Measurements from ENCODE around the gene ACSL1. TPM values are rescaled to one million over a fixed set of nuclear protein-coding genes. Genes with fewer than 3 reads are reported as not detected.

The ACSL1 gene
- total RNA-seq, 1 experiment from 2014 or later: 12.5 TPM

DNA sequence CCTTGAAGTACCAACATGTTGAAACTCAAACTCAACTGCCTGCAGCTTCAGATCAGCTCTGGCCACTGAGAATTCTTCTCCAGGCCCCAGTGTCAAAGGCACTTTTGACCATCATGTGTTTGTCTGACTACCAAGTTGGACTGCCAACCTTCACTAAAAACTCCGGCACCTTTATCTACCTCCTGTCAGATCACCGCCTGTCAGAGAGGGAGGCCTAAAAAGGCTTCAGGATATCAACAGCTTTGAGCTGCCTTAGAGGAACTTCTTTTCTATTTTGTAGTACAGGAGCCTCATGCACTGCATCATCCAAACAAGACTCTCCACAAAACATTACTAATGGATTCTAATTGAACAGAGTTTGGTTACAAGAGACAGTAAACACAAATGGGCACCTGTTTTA lies 2.8 kb downstream of the ACSL1 start:
- ATAC-seq: no peak
- POLR2A ChIA-PET: no interaction called here
- H3K27ac ChIP-seq (ENCODE audit: low read depth, low read length): no peak overlapping the region
- no TSS peak for BruUV-seq (replicated peaks)
- H2AFZ ChIP-seq (ENCODE audit: low read depth, low read length, poor library complexity, severe bottlenecking): no peak overlapping the region
- no peak overlapping the region for H3K9ac ChIP-seq (ENCODE audit: low read length)
- H3K4me2 ChIP-seq (ENCODE audit: low read length): no peak overlapping the region
- CTCF ChIA-PET: no interaction called here
- intact Hi-C loops (cut with micrococcal nuclease): no loop called here
- H3K4me1 ChIP-seq (ENCODE audit: control insufficient read depth in 1 of 2, insufficient read depth in 2 of 2, low read length in 2 of 2): peaks cover 6 to 17% of the 10 kb centered on the region in 2 experiments
- no peaks in the 10 kb centered on the region for H3K9me2 ChIP-seq (ENCODE audit: insufficient read depth)
- DNase-seq (ENCODE audit: low read depth, low spot score): no peak
- 0 out of 2 replicates have a peak, but pooled peaks cover 4% of the 10 kb centered on the region for H3K79me2 ChIP-seq (ENCODE audit: insufficient read depth, low read length)
- H3K36me3 ChIP-seq (ENCODE audit: control insufficient read depth in 1 of 2, insufficient read depth in 2 of 2, low read length in 2 of 2): no peaks in the 10 kb centered on the region
- no peaks in the 10 kb centered on the region for H3K9me3 ChIP-seq (ENCODE audit: control insufficient read depth in 1 of 2, insufficient read depth in 1 of 2, low read depth in 1 of 2, low read length in 2 of 2)
- H3K27me3 ChIP-seq (ENCODE audit: insufficient read depth, low read length): no peaks in the 10 kb centered on the region
- no peak for TF ChIP-seq POLR2AphosphoS5 (IDR thresholded peaks at IDR 0.05; ENCODE audit: low read depth, low read length)
- TF ChIP-seq CBX3 (IDR thresholded peaks at IDR 0.05; ENCODE audit: low read depth): no peak
- no peak for TF ChIP-seq POLR2A (IDR thresholded peaks at IDR 0.05; ENCODE audit: borderline replicate concordance, extremely low read depth, insufficient read depth, insufficient read length)
- TF ChIP-seq EZH2 (IDR thresholded peaks at IDR 0.05): no peak
- TF ChIP-seq, protein P1, sequence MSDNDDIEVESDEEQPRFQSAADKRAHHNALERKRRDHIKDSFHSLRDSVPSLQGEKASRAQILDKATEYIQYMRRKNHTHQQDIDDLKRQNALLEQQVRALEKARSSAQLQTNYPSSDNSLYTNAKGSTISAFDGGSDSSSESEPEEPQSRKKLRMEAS (IDR thresholded peaks at IDR 0.05): no peak
- no peak for TF ChIP-seq SIN3A (IDR thresholded peaks at IDR 0.05; ENCODE audit: low read depth)
- TF ChIP-seq RAD21 (IDR thresholded peaks at IDR 0.05; ENCODE audit: low read depth): no peak
- no peak for TF ChIP-seq EGR1 (IDR thresholded peaks at IDR 0.05; ENCODE audit: low read depth)
- no peak for TF ChIP-seq CEBPB (IDR thresholded peaks at IDR 0.05; ENCODE audit: low read depth)
- H3K4me3 ChIP-seq (replicated peaks in 1 of 2; ENCODE audit: low read depth in 1 of 2, low read length in 2 of 2): no peak overlapping the region
- RAD21 ChIA-PET (ENCODE audit: low non-redundant PET in 1 of 2, low total read pairs in 2 of 2, uncharacterized antibody in 2 of 2, unreplicated experiment in 2 of 2): no interaction called here
- no peaks in the 10 kb centered on the region for H4K20me1 ChIP-seq (ENCODE audit: insufficient read depth)

DNA sequence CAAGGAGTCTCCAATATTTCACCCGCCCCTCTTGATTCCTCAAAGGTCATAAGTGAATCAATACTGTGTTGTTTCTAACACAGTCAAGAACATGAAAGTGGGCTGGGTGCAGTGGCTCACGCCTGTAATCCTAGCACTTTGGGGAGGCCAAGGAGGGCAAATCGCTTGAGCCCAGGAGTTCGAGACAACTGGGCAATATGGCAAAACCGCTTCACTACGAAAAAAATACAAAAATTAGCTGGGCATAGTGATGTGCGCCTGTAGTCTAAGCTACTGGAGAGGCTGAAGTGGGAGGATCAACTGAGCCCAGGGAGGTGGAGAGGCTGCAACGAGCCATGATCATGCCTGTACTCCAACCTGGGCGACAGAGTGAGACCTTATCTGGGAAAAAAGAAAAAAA lies 3.4 kb downstream of the ACSL1 start:
- TF ChIP-seq EGR1 (IDR thresholded peaks at IDR 0.05; ENCODE audit: low read depth) (no peak), JUND (IDR thresholded peaks at IDR 0.05) (no peak)
- no peaks in the 10 kb centered on the region for H3K9me3 ChIP-seq (ENCODE audit: control insufficient read depth in 1 of 2, insufficient read depth in 1 of 2, low read depth in 1 of 2, low read length in 2 of 2)
- no peaks in the 10 kb centered on the region for H3K27me3 ChIP-seq (ENCODE audit: insufficient read depth, low read length)
- H3K4me2 ChIP-seq (ENCODE audit: low read length): no peak overlapping the region
- no TSS peak for BruUV-seq (replicated peaks)
- no peaks in the 10 kb centered on the region for H3K36me3 ChIP-seq (ENCODE audit: control insufficient read depth in 1 of 2, insufficient read depth in 2 of 2, low read length in 2 of 2)
- H3K4me3 ChIP-seq (replicated peaks in 1 of 2; ENCODE audit: low read depth in 1 of 2, low read length in 2 of 2): no peak overlapping the region
- RAD21 ChIA-PET (ENCODE audit: low non-redundant PET in 1 of 2, low total read pairs in 2 of 2, uncharacterized antibody in 2 of 2, unreplicated experiment in 2 of 2): no interaction called here
- H3K9ac ChIP-seq (ENCODE audit: low read length): no peak overlapping the region
- no peak overlapping the region for H2AFZ ChIP-seq (ENCODE audit: low read depth, low read length, poor library complexity, severe bottlenecking)
- DNase-seq (ENCODE audit: low read depth, low spot score): no peak
- 0 out of 2 replicates have a peak, but pooled peaks cover 4% of the 10 kb centered on the region for H3K79me2 ChIP-seq (ENCODE audit: insufficient read depth, low read length)
- H3K9me2 ChIP-seq (ENCODE audit: insufficient read depth): no peaks in the 10 kb centered on the region
- no peak overlapping the region for H3K27ac ChIP-seq (ENCODE audit: low read depth, low read length)
- CTCF ChIA-PET: no interaction called here
- intact Hi-C loops (cut with micrococcal nuclease): no loop called here
- ATAC-seq: no peak
- peaks cover 6 to 17% of the 10 kb centered on the region in 2 experiments for H3K4me1 ChIP-seq (ENCODE audit: control insufficient read depth in 1 of 2, insufficient read depth in 2 of 2, low read length in 2 of 2)
- POLR2A ChIA-PET: no interaction called here
- H4K20me1 ChIP-seq (ENCODE audit: insufficient read depth): no peaks in the 10 kb centered on the region
